HEK293 (cell line): ENCODE measurements around the gene FER1L5.

Experiments used
- FEZF1 ChIP-seq: fragments of 450-650 bp; formaldehyde crosslinking; IDR thresholded peaks from 2 replicates; pipeline ENCODE4 v1.5.1; 2016; ENCODE audit warnings: missing biosample characterization, missing genetic modification characterization
- ZNF274 ChIP-seq, 2 experiments: fragments of 200-500 bp in 1 of 2; fragments of 450-650 bp in 1 of 2; sonication (Bioruptor generic) in 1 of 2; formaldehyde crosslinking in 1 of 2; IDR thresholded peaks; 2 replicates each; pipeline versions ENCODE4 v1.5.1 to v1.6.1; 2014 to 2016; ENCODE audit warnings: borderline replicate concordance in 1 of 2, inconsistent platforms in 1 of 2, low read length in 1 of 2, missing biosample characterization in 1 of 2, missing genetic modification characterization in 1 of 2
- ZNF544 ChIP-seq: fragments of 450-650 bp; formaldehyde crosslinking; IDR thresholded peaks from 2 replicates; pipeline ENCODE4 v1.5.0; 2017; ENCODE audit warnings: missing biosample characterization, missing genetic modification characterization
- ZXDB ChIP-seq: fragments of 450-650 bp; formaldehyde crosslinking; IDR thresholded peaks from 2 replicates; pipeline ENCODE4 v1.5.1; 2016; ENCODE audit warnings: missing biosample characterization, missing genetic modification characterization
- TF ChIP-seq, protein P1 (sequence below): sonication (generic); formaldehyde crosslinking; IDR thresholded peaks from 2 replicates; pipeline ENCODE4 v1.8.1; 2022; ENCODE audit warnings: mild to moderate bottlenecking, moderate library complexity, missing genetic modification reagents
- TF ChIP-seq, protein P2 (sequence below): fragments of 450-650 bp; formaldehyde crosslinking; IDR thresholded peaks from 2 replicates; pipeline ENCODE4 v1.5.1; 2016; ENCODE audit warnings: missing biosample characterization, missing genetic modification characterization

DNA sequence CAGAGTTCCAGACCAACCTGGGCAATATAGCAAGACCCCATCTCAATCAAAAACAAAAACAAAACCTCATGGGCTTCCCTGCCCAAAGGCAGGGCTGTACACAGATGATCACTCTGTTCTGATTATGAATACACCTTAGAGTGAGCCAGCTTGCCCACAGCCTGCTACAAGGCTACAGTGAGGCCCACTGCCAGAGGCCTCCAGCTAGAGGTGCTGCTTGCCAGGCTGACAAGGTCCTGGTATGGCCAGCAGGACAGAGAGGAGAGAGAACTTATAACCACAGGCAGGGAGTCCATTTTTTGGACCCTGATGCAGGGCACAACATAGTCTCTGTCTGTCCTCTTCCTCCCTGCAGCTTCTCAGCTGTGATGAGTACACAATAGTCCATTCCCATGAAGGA, 46.0 kb upstream of the FER1L5 start:
- no peak for TF ChIP-seq FEZF1 (tag by site-specific recombination)
- no peak for TF ChIP-seq ZNF274 (IDR thresholded peaks at IDR 0.05; ENCODE audit: low read length)
- TF ChIP-seq ZNF274 (tag by site-specific recombination; IDR thresholded peaks at IDR 0.05; ENCODE audit: borderline replicate concordance), result no peak
- no peak for TF ChIP-seq ZNF544
- TF ChIP-seq, protein P1, sequence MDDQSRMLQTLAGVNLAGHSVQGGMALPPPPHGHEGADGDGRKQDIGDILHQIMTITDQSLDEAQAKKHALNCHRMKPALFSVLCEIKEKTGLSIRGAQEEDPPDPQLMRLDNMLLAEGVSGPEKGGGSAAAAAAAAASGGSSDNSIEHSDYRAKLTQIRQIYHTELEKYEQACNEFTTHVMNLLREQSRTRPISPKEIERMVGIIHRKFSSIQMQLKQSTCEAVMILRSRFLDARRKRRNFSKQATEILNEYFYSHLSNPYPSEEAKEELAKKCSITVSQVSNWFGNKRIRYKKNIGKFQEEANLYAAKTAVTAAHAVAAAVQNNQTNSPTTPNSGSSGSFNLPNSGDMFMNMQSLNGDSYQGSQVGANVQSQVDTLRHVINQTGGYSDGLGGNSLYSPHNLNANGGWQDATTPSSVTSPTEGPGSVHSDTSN (CRISPR knock-in tag), result no peak
- TF ChIP-seq ZXDB (tag by site-specific recombination), result no peak
- TF ChIP-seq, protein P2, sequence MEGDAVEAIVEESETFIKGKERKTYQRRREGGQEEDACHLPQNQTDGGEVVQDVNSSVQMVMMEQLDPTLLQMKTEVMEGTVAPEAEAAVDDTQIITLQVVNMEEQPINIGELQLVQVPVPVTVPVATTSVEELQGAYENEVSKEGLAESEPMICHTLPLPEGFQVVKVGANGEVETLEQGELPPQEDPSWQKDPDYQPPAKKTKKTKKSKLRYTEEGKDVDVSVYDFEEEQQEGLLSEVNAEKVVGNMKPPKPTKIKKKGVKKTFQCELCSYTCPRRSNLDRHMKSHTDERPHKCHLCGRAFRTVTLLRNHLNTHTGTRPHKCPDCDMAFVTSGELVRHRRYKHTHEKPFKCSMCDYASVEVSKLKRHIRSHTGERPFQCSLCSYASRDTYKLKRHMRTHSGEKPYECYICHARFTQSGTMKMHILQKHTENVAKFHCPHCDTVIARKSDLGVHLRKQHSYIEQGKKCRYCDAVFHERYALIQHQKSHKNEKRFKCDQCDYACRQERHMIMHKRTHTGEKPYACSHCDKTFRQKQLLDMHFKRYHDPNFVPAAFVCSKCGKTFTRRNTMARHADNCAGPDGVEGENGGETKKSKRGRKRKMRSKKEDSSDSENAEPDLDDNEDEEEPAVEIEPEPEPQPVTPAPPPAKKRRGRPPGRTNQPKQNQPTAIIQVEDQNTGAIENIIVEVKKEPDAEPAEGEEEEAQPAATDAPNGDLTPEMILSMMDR (tag by site-specific recombination), result no peak
